IMR-90 (cell line): ENCODE measurements around the gene SEPTIN5. TPM values are rescaled to one million over a fixed set of nuclear protein-coding genes. Genes with fewer than 3 reads are reported as not detected.

Source experiments
- ATAC-seq: fragments of 200-7000 bp; cut with Tn5 transposase; 2 replicates; pipeline ENCODE4 v1.9.1; 2020; ENCODE audit warnings: low read depth, mild to moderate bottlenecking, moderate library complexity
- BruUV-seq: library from RNA; stranded (reverse); fragments of 400-500 nt; replicated peaks from 2 replicates; lab custom pipeline; 2021; lab: Mats Ljungman, UMichigan
- CTCF ChIA-PET: fragments of 300-600 bp; formaldehyde crosslinking; extraction: SDS; loops from one replicate; lab custom pipeline; 2021; ENCODE audit warnings: antibody characterized with exemption; lab: Yijun Ruan, JAX
- POLR2A ChIA-PET: fragments of 300-600 bp; sonication (Branson Sonifier 250); formaldehyde crosslinking; loops from one replicate; lab custom pipeline; 2022; ENCODE audit warnings: antibody characterized with exemption; ENCODE audit not compliant: unreplicated experiment; lab: Charles Lee
- DNase-seq: peaks from one replicate; pipeline ENCODE4 v3.0.0; 2013
- H2AFZ ChIP-seq: replicated peaks from 2 replicates; pipeline ENCODE3; 2013; ENCODE audit warnings: low read length, mild to moderate bottlenecking; ENCODE audit not compliant: poor library complexity
- H2AK5ac ChIP-seq: 2 replicates; pipeline ENCODE4 v1.6.1; 2013; ENCODE audit warnings: low read depth, low read length, inconsistent platforms
- H2AK9ac ChIP-seq: replicated peaks from 2 replicates; pipeline ENCODE3; 2013; ENCODE audit warnings: mild to moderate bottlenecking, low read depth, low read length, moderate library complexity; ENCODE audit not compliant: poor library complexity
- H2BK120ac ChIP-seq: 2 replicates; pipeline ENCODE4 v1.6.1; 2013; ENCODE audit warnings: low read depth, low read length, inconsistent platforms
- H2BK15ac ChIP-seq: 3 replicates; pipeline ENCODE4 v1.6.1; 2013; ENCODE audit warnings: low read depth, low read length, inconsistent platforms
- H2BK20ac ChIP-seq: 2 replicates; pipeline ENCODE4 v1.6.1; 2013; ENCODE audit warnings: low read depth, mild to moderate bottlenecking, inconsistent platforms, low read length, moderate library complexity
- H2BK5ac ChIP-seq: 2 replicates; pipeline ENCODE4 v1.6.1; 2013; ENCODE audit warnings: mild to moderate bottlenecking, low read depth, low read length, inconsistent platforms; ENCODE audit not compliant: poor library complexity, severe bottlenecking
- H3K14ac ChIP-seq: replicated peaks from 2 replicates; pipeline ENCODE4 v1.6.1; 2013; ENCODE audit warnings: low read depth, low read length, inconsistent platforms
- H3K18ac ChIP-seq: 2 replicates; pipeline ENCODE4 v1.6.1; 2013; ENCODE audit warnings: low read depth, low read length, control low read depth
- H3K23ac ChIP-seq: 2 replicates; pipeline ENCODE4 v1.6.1; 2013; ENCODE audit warnings: low read depth, low read length, inconsistent platforms
- H3K27ac ChIP-seq: 2 replicates; pipeline ENCODE4 v1.5.1; 2013; ENCODE audit warnings: mild to moderate bottlenecking, control low read depth, low read length; ENCODE audit not compliant: insufficient read depth
- H3K27me3 ChIP-seq: 2 replicates; pipeline ENCODE4 v1.6.1; 2013; ENCODE audit warnings: low read length; ENCODE audit not compliant: control insufficient read depth, insufficient read depth
- H3K36me3 ChIP-seq: 2 replicates; pipeline ENCODE4 v1.6.1; 2013; ENCODE audit warnings: low read length, mixed read lengths; ENCODE audit not compliant: control insufficient read depth, insufficient read depth
- H3K4ac ChIP-seq: 2 replicates; pipeline ENCODE4 v1.6.1; 2013; ENCODE audit warnings: low read depth, low read length, inconsistent platforms
- H3K4me1 ChIP-seq: 2 replicates; pipeline ENCODE4 v1.6.1; 2013; ENCODE audit warnings: low read length, mixed read lengths; ENCODE audit not compliant: control insufficient read depth, insufficient read depth
- H3K4me2 ChIP-seq: 2 replicates; pipeline ENCODE4 v1.6.1; 2013; ENCODE audit warnings: low read depth, mild to moderate bottlenecking, control low read depth, low read length, moderate library complexity
- H3K4me3 ChIP-seq: 2 replicates; pipeline ENCODE4 v1.5.1; 2013; ENCODE audit warnings: low read depth, mild to moderate bottlenecking, control low read depth, low read length, moderate library complexity; ENCODE audit not compliant: insufficient read depth
- H3K56ac ChIP-seq: 2 replicates; pipeline ENCODE4 v1.6.1; 2013; ENCODE audit warnings: low read length, inconsistent platforms; ENCODE audit not compliant: insufficient read depth; ENCODE audit errors: extremely low read depth
- H3K79me1 ChIP-seq, 2 experiments: 2 replicates each; pipeline ENCODE4 v1.6.1; 2013; ENCODE audit warnings: low read length in 2 of 2, inconsistent platforms in 1 of 2, low read depth in 1 of 2
- H3K9ac ChIP-seq: 2 replicates; pipeline ENCODE4 v1.6.1; 2013; ENCODE audit warnings: low read depth, low read length, control low read depth
- H3K9me1 ChIP-seq: 2 replicates; pipeline ENCODE4 v1.6.1; 2013; ENCODE audit warnings: low read length, inconsistent platforms; ENCODE audit not compliant: insufficient read depth
- H3K9me3 ChIP-seq: 2 replicates; pipeline ENCODE4 v1.6.1; 2013; ENCODE audit warnings: low read length; ENCODE audit not compliant: control insufficient read depth, insufficient read depth
- H4K20me1 ChIP-seq: 2 replicates; pipeline ENCODE4 v1.6.1; 2013; ENCODE audit warnings: low read length, inconsistent platforms; ENCODE audit not compliant: insufficient read depth
- H4K5ac ChIP-seq: 2 replicates; pipeline ENCODE4 v1.6.1; 2013; ENCODE audit warnings: mild to moderate bottlenecking, low read depth, low read length, control low read depth
- H4K8ac ChIP-seq, 2 experiments: 2 replicates each; pipeline ENCODE4 v1.6.1; 2013; ENCODE audit warnings: low read depth in 2 of 2, low read length in 2 of 2, control low read depth in 1 of 2, inconsistent platforms in 1 of 2
- H4K91ac ChIP-seq: 2 replicates; pipeline ENCODE4 v1.6.1; 2013; ENCODE audit warnings: low read depth, low read length, inconsistent platforms; ENCODE audit not compliant: insufficient read depth
- CEBPB ChIP-seq: IDR thresholded peaks from 2 replicates; pipeline ENCODE4 v1.6.1; 2012; ENCODE audit warnings: low read depth, low read length, improper control_type of control experiment
- CHD1 ChIP-seq: IDR thresholded peaks from 2 replicates; pipeline ENCODE4 v1.6.1; 2012; ENCODE audit warnings: low read depth, low read length, improper control_type of control experiment
- CTCF ChIP-seq: conservative IDR thresholded peaks from 2 replicates; pipeline ENCODE4 v1.5.1; 2012; ENCODE audit warnings: mild to moderate bottlenecking, low read depth, low read length, improper control_type of control experiment
- ELK1 ChIP-seq: fragments of 150-350 bp; IDR thresholded peaks from 2 replicates; pipeline ENCODE4 v1.6.1; 2016; ENCODE audit warnings: low read depth, mild to moderate bottlenecking, low read length, moderate library complexity, borderline replicate concordance
- FOS ChIP-seq: fragments of 150-350 bp; IDR thresholded peaks from 2 replicates; pipeline ENCODE4 v1.6.1; 2016; ENCODE audit warnings: low read depth, low read length
- MAFK ChIP-seq: IDR thresholded peaks from 2 replicates; pipeline ENCODE4 v1.6.1; 2012; ENCODE audit warnings: low read depth, low read length, improper control_type of control experiment
- MAZ ChIP-seq: IDR thresholded peaks from 2 replicates; pipeline ENCODE4 v1.6.1; 2012; ENCODE audit warnings: low read depth, mild to moderate bottlenecking, low read length, improper control_type of control experiment, moderate library complexity, borderline replicate concordance
- MXI1 ChIP-seq: IDR thresholded peaks from 2 replicates; pipeline ENCODE4 v1.6.1; 2012; ENCODE audit warnings: low read depth, mild to moderate bottlenecking, low read length, moderate library complexity, borderline replicate concordance
- NFE2L2 ChIP-seq: fragments of 150-350 bp; IDR thresholded peaks from 2 replicates; pipeline ENCODE4 v1.6.1; 2016; ENCODE audit warnings: low read depth, mild to moderate bottlenecking, low read length
- POLR2A ChIP-seq: IDR thresholded peaks from 2 replicates; pipeline ENCODE4 v1.6.1; 2012; ENCODE audit warnings: mild to moderate bottlenecking, low read depth, low read length
- RAD21 ChIP-seq: IDR thresholded peaks from 2 replicates; pipeline ENCODE4 v1.6.1; 2012; ENCODE audit warnings: low read length, improper control_type of control experiment
- RCOR1 ChIP-seq: IDR thresholded peaks from 2 replicates; pipeline ENCODE4 v1.6.1; 2012; ENCODE audit warnings: mild to moderate bottlenecking, low read length, improper control_type of control experiment; ENCODE audit not compliant: insufficient replicate concordance
- RFX5 ChIP-seq: IDR thresholded peaks from 2 replicates; pipeline ENCODE4 v1.8.0; 2012; ENCODE audit warnings: low read depth, mild to moderate bottlenecking, low read length, moderate library complexity
- SMC3 ChIP-seq: fragments of 150-350 bp; IDR thresholded peaks from 2 replicates; pipeline ENCODE4 v1.6.1; 2016; ENCODE audit warnings: low read depth, mild to moderate bottlenecking, antibody characterized with exemption, low read length, moderate library complexity
- USF2 ChIP-seq: fragments of 150-350 bp; IDR thresholded peaks from 2 replicates; pipeline ENCODE4 v1.6.1; 2017; ENCODE audit warnings: mild to moderate bottlenecking, antibody characterized with exemption, low read length, low read depth
- WGBS, 2 experiments: methylation state at CpG; one replicate each; pipeline versions ENCODE4 v1.1.5 to v1.1.7; 2013; ENCODE audit warnings: missing lambda C conversion rate in 2 of 2; ENCODE audit not compliant: insufficient read length in 1 of 2; ENCODE audit errors: extremely low coverage in 2 of 2; 5-methylcytosine and 5-hydroxymethylcytosine counted together
- dilution Hi-C: fragments of 300-500 bp; cut with HindIII; formaldehyde crosslinking; loops from one replicate; pipeline ENCODE4 v1.14.3; 2018; ENCODE audit warnings: low sequenced_read_pairs; ENCODE audit not compliant: unreplicated experiment
- in situ Hi-C: fragments of 300-500 bp; cut with MboI; formaldehyde crosslinking; loops from 3 replicates; pipeline ENCODE4 v1.14.3; 2019; ENCODE audit warnings: low sequenced_read_pairs, inconsistent platforms, mixed read lengths
- intact Hi-C: fragments of 100-400 bp; cut with micrococcal nuclease; formaldehyde crosslinking; loops from 2 replicates; pipeline ENCODE4 v1.10.0; 2022
- polyA plus RNA-seq, 3 experiments: library from polyadenylated mRNA; depleted of rRNA; stranded (reverse); fragments of >200 nt; gene quantifications; 2 replicates each; pipeline ENCODE4 v1.2.3, GENCODE V29; 2012; ENCODE audit warnings: low replicate concordance in 1 of 3
- total RNA-seq: library from RNA; depleted of rRNA; stranded (reverse); fragments of >200 nt; gene quantifications from 2 replicates; pipeline ENCODE4 v1.2.3, GENCODE V29; 2012

Gene SEPTIN5
- total and polyA plus RNA-seq, 2 of the 4 experiments (the other 2 are of a cell fraction): 16.8 to 20.7 TPM

GRCh38 chr22:19707347-19708290 lies 6.7 kb upstream of the SEPTIN5 start:
- Histone ChIP-seq H3K27me3 (peaks cover 46% of the 10 kb centered on the region), H2AK5ac (no peak overlapping the region), H3K9ac (no peak overlapping the region), H4K20me1 (no peaks in the 10 kb centered on the region), H2AFZ (no peak overlapping the region), H3K79me1 (no peaks in the 10 kb centered on the region), H3K18ac (no peak overlapping the region), H3K9me3 (no peaks in the 10 kb centered on the region), H4K8ac (no peak overlapping the region), H2BK15ac (no peak overlapping the region), H3K36me3 (no peaks in the 10 kb centered on the region), H3K56ac (no peak overlapping the region), H2AK9ac (no peak overlapping the region), H3K4ac (no peak overlapping the region), H4K91ac (no peak overlapping the region), H4K5ac (no peak overlapping the region), H3K27ac (no peak overlapping the region), H3K4me2 (no peak overlapping the region), H3K23ac (no peak overlapping the region), H3K4me1 (no peaks in the 10 kb centered on the region), H3K14ac (no peak overlapping the region), H3K4me3 (no peak overlapping the region), H2BK20ac (no peak overlapping the region), H2BK5ac (no peak overlapping the region), H2BK120ac (no peak overlapping the region), H3K9me1 (no peaks in the 10 kb centered on the region)
- dilution Hi-C loops (no loop called here), in situ Hi-C loops (no loop called here), intact Hi-C loops (no loop called here)
- DNase-seq: no peak
- no peak for ATAC-seq
- CTCF ChIA-PET: no interaction called here
- BruUV-seq: no TSS peak
- 70% methylated on average over 3 of the region's 24 CpGs; no CpG with 5 or more reads in 1 of the 2 experiments for WGBS, 2 experiments
- POLR2A ChIA-PET: no interaction called here
- TF ChIP-seq MXI1 (no peak), FOS (no peak), RCOR1 (no peak), RFX5 (no peak), SMC3 (no peak), MAFK (no peak), NFE2L2 (no peak), CEBPB (no peak), CHD1 (no peak), MAZ (no peak), USF2 (no peak), POLR2A (no peak), ELK1 (no peak), RAD21 (no peak), CTCF (no peak)
